Mucosa of stomach (tissue), 1 donor: ENCODE results near the gene TIMM17A.
A peak's percentile ranks its signal among the peaks of the same experiment; 100 is the strongest.

Experiments used
- H3K27me3 ChIP-seq: one replicate; pipeline ENCODE4 v1.7.0; 2013; ENCODE audit warnings: mild to moderate bottlenecking, low read length; ENCODE audit not compliant: control insufficient read depth, insufficient read depth
- H3K36me3 ChIP-seq: one replicate; pipeline ENCODE4 v1.7.0; 2013; ENCODE audit warnings: low read length; ENCODE audit not compliant: control insufficient read depth, insufficient read depth
- H3K4me1 ChIP-seq: one replicate; pipeline ENCODE4 v1.7.0; 2013; ENCODE audit warnings: mild to moderate bottlenecking, low read length; ENCODE audit not compliant: control insufficient read depth, insufficient read depth
- H3K4me3 ChIP-seq: one replicate; pipeline ENCODE4 v1.7.0; 2013; ENCODE audit warnings: low read length
- H3K9ac ChIP-seq: one replicate; pipeline ENCODE4 v1.7.0; 2013; ENCODE audit warnings: mild to moderate bottlenecking, low read length, moderate library complexity
- H3K9me3 ChIP-seq: one replicate; pipeline ENCODE4 v1.7.0; 2013; ENCODE audit warnings: mild to moderate bottlenecking, low read length, moderate library complexity; ENCODE audit not compliant: control insufficient read depth
- donor health status: Pancreatic carcinoma.

The TIMM17A gene

DNA sequence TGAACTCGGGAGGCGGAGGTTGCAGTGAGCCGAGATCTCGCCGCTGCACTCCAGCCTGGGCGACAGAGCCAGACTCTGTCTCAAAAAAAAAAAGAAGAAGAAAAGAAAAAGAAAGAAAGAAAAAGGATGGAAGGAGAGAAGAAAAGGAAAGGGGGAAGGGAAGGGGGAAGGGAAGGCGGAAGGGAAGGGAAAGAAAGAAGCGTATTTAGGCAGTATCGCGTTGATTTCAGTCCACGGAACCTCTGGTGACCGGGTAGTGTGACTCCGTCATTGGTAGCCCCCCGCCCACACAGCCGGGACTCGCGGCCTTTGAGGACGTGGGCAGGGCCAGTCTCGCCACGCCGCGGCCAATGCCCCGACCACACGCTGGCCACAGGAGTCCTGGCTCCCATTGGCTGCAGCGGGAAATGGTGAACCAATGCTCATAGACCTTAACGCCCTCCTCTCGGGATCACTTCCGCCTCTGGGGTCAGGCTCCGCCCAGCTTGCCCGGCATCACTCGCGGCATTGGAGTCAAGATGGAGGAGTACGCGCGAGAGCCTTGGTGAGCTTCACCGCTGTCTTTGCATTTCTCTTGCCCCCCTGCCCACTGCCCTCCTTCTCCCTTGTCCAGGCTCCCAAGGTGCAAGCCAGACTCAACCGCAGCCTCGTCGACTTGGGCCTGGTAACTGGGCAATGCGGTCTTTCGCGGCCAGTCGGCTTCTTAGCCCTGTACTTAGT, at the start of gene TIMM17A:
Gene TIMM17A, plus strand, starts transcription at position 495 of the 720 bp plus-strand sequence. Its CDS starts 24 bp downstream, at position 519.
- H3K9ac ChIP-seq, result peak within 1 kb of the TSS; percentile 98
- no peaks in the 10 kb centered on the region for H3K36me3 ChIP-seq
- H3K9me3 ChIP-seq, result no peaks in the 10 kb centered on the region
- H3K27me3 ChIP-seq, result no peaks in the 10 kb centered on the region
- H3K4me3 ChIP-seq, result peak within 1 kb of the TSS; percentile 99
- H3K4me1 ChIP-seq, result no peaks in the 10 kb centered on the region

DNA sequence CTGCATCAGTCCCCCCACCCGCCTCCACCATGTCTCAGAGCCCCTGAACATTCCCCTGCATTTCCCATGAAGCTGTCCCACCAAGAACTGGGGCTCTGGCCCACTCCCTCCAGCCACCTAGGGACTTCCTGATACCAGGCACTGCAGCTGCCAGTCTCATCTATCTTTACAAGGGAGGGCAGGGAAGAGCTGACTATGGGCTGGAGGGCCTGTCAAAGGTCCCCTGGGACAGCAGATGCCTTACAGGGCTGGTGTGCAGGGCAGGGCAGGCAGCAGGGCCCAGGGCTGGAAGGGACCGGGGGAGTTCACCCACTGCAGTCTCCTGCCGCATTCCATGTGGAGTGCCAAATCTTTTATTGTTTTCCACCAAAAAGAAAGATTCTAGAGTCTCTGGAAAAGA, 49.0 kb upstream of the TIMM17A start:
- Histone ChIP-seq H3K9me3 (no peaks in the 10 kb centered on the region), H3K27me3 (peaks cover 7% of the 10 kb centered on the region), H3K9ac (no peak overlapping the region), H3K4me3 (no peak overlapping the region), H3K4me1 (peaks cover 8% of the 10 kb centered on the region), H3K36me3 (no peaks in the 10 kb centered on the region)

DNA sequence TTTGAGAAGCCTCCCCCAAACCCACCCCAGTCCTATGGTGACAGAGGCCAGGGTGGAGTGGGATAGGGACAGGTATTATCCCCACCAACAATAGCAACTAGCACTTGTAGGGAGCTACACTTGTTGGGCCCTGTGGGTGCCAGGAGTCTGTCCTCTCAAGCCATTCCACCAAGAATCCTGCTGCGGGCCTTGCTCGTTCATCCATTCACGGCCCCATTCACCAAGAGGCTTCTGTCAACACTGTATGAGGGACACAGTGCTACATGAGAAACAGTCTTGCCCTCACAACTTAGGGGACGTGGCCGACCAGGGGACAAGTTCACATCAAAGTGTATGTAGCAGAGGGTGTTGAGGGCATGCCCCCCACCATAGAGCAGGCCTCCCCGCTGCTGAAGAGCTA, 47.7 kb upstream of the TIMM17A start:
- H3K4me1 ChIP-seq, result peaks cover 8% of the 10 kb centered on the region
- peaks cover 7% of the 10 kb centered on the region for H3K27me3 ChIP-seq
- no peak overlapping the region for H3K9ac ChIP-seq
- no peak overlapping the region for H3K4me3 ChIP-seq
- no peaks in the 10 kb centered on the region for H3K36me3 ChIP-seq
- no peaks in the 10 kb centered on the region for H3K9me3 ChIP-seq

DNA sequence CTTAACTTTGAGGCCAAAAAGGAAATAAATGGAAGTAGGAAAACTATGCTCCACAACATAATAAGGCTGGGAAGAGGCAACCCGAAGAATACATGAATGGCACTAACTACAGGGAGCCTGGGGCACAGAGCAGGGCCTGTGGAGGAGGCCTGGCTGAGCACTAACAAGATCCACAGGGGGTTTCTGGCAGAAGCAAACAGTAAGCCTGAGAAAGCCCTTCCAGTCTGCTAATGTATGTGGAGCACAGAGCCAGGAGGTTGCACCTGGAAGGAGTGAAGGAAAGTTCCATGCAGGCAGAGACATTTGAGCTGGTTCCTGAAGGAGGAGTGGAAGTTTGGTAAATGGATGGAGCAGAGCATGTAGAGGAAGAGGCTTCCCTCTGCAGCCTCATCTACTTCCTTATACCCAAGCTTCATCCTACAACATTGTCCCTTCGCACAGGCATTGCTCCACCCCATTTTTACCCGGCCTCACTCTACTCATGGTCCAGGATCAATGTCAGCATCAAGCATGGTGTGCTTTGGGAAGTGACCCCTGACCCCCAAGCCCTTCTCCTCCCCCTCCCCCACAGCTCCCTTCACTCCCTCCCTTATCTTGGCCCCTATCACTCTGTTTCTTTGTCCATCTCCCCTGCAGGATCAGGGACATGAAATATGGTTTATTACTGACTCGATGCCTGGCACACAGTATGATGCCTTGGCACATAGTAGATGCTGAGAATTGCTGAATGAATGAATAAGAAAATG, 43.3 kb upstream of the TIMM17A start:
- Histone ChIP-seq H3K4me3 (no peak overlapping the region), H3K4me1 (no peaks in the 10 kb centered on the region), H3K27me3 (peaks cover 7% of the 10 kb centered on the region), H3K9me3 (no peaks in the 10 kb centered on the region), H3K36me3 (no peaks in the 10 kb centered on the region), H3K9ac (no peak overlapping the region)

DNA sequence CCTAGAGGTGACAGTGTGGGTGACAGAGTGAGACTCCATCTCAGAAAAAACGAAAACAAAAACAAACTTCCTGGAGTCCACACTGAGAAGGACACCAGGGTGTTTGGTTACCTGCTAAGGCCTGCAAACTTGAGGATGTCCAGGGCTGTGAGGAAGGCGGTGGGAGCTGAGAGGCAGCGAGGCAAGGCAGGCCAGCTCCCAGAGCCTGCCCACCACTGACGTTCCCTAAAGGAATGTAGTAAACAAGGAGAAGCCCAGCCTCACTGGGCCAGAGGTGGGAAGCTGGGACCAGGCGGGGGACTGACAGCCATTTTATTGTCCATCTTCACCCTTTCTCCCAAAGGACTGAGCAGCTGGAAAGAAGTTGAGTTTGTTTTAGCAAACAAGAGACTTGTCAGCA, 42.5 kb upstream of the TIMM17A start:
- Histone ChIP-seq H3K27me3 (peaks cover 7% of the 10 kb centered on the region), H3K36me3 (no peaks in the 10 kb centered on the region), H3K4me3 (no peak overlapping the region), H3K4me1 (no peaks in the 10 kb centered on the region), H3K9ac (no peak overlapping the region), H3K9me3 (no peaks in the 10 kb centered on the region)

DNA sequence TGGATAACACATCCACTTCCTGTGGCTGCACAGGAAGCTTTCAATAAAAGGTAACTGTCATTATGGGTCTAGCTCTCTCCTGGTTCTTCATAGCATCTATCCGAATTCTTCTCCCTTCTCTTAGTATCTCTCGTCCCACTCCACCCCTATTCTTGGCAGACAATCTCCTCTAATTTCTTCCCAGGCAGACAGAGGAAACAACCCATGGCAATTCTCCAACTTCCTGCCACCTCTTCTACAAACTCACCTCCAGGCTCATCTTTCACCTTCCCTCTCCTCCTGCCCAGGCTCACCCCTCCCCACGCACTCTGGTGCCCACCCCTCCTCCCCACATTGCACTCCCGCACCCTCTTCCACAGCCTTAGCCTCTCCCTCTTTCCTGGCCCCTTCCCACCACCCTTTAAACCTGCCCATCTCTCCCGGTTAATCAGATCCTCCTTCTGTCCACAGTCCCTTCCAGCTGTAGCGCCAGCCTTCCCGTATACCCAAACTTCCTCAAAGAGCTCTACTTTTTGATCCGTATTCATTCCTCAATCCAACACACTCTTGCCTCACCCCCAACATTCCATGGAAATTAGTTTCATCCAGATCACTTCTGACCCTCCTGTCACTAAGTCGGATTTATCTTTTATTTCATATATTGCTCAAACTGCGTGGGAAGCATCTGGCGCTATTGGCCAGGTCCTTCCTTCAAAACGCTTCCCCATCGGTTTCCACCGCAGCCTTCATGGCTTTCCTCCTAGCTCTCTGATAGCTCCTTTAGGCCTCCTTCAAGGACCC, 40.7 kb upstream of the TIMM17A start:
- H3K9ac ChIP-seq, result no peak overlapping the region
- no peaks in the 10 kb centered on the region for H3K36me3 ChIP-seq
- no peaks in the 10 kb centered on the region for H3K9me3 ChIP-seq
- peaks cover 3% of the 10 kb centered on the region for H3K27me3 ChIP-seq
- no peak overlapping the region for H3K4me3 ChIP-seq
- H3K4me1 ChIP-seq, result no peaks in the 10 kb centered on the region

DNA sequence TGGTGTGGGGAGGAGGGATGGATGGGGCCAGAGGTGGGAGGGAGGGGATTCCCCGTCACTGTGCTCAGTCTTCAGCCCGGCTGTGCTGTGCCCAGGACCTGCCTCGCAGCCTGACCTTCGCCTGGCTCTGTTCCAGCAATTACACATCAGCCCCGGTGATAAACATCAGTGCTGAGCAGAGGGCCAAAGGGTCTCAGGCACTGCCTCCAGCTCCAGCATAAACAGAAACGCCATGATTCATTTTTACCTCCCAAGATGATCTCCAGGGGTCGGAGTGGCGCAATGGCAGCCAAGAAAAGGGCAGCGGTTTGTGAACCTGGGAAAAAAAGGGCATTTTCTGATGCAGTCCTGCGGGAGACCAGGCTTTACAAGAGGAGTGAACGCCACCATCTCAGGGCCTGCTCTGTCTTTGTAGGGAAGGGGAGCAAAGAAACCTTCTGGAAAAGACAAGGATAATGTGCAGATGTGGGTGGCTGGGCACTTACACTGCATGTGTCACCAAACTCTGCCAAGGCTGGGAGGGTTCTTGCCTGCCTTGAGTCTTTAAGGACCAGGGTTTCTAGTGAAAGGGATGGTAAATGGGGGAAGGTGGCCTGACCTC, 38.6 kb upstream of the TIMM17A start:
- Histone ChIP-seq H3K9ac (no peak overlapping the region), H3K4me1 (no peaks in the 10 kb centered on the region), H3K9me3 (no peaks in the 10 kb centered on the region), H3K4me3 (no peak overlapping the region), H3K27me3 (no peaks in the 10 kb centered on the region), H3K36me3 (no peaks in the 10 kb centered on the region)

DNA sequence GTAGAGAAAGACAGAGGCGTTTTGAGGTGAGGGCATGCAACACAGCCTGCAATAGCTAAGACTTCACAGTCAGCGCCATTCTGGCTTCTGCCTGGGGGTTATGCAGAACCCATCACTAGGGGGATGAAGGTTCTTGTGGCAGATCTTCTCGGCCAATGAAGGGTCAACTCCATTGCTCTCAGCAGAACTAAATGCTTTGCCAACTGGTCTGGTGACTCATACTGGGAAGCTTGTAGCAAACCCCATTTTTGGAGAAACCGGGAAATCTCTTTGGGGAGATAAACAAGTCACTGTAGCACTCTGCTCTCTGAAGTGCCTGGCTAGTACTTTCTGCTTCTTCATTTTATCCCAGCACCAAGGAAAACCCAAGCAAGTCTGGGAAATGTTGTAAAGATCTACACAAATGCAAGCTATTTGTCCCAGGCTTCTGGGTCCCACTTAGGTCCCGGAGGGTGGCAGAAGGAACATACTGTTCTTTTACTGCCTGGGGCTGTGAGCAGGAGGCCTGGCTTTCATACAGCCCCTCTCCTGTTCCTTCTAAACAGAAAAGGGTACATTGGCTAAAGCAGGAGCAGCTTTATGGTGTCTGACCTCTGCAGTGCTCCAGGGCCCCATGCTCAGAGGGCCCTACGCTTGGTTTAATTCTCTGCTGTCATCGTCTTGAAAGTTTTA, 37.8 kb upstream of the TIMM17A start:
- Histone ChIP-seq H3K4me1 (no peaks in the 10 kb centered on the region), H3K4me3 (no peak overlapping the region), H3K27me3 (no peaks in the 10 kb centered on the region), H3K36me3 (no peaks in the 10 kb centered on the region), H3K9ac (no peak overlapping the region), H3K9me3 (no peaks in the 10 kb centered on the region)

DNA sequence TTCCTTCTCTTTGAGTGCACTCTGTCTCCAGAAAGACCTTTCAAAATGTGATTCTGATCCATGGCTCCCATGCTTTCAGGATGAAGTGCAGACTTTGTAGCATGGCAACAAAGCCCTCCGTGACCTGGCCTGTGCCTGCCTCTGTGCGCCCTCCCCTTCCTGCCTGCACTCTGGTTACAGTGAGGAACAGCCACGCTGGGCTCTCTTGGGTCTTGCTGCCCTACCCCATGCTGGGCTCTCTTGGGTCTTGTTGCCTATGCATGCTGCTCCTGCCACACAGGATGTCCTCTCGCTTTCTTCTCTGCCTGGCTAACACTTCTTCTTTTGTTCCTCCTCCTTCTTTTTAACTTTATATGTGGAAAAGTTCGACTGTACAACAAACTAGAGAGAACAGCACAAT, 37.0 kb upstream of the TIMM17A start:
- no peak overlapping the region for H3K4me3 ChIP-seq
- H3K27me3 ChIP-seq, result no peaks in the 10 kb centered on the region
- H3K4me1 ChIP-seq, result no peaks in the 10 kb centered on the region
- H3K9ac ChIP-seq, result no peak overlapping the region
- no peaks in the 10 kb centered on the region for H3K36me3 ChIP-seq
- H3K9me3 ChIP-seq, result no peaks in the 10 kb centered on the region

DNA sequence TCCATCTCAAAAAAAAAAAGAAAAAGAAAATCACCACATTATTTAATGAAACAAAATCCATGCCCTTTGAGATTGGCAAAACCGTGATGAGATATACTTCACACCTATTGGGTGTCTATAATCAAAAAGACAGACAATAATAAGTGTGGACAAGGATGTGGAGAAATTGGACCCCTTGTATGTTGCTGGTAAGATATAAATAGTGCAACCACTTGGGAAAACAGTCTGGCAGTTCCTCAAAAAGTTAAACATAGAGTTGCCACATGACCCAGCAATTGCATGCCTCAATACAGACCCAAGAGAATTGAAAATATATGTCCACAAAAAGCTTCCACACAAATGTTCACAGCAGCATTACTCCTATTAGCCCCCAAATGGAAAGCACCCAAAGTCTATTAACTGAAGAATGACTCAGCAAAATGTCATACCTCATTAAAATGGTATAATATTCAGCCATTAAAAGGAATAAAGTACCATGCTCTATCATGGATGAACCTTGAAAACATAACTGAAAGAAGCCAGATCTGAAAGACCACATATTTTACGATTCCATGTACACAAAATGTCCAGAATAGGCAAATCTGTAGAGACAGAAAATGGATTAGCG, 33.2 kb upstream of the TIMM17A start:
- no peaks in the 10 kb centered on the region for H3K36me3 ChIP-seq
- no peaks in the 10 kb centered on the region for H3K27me3 ChIP-seq
- no peaks in the 10 kb centered on the region for H3K9me3 ChIP-seq
- no peak overlapping the region for H3K4me3 ChIP-seq
- H3K9ac ChIP-seq, result no peak overlapping the region
- no peaks in the 10 kb centered on the region for H3K4me1 ChIP-seq

DNA sequence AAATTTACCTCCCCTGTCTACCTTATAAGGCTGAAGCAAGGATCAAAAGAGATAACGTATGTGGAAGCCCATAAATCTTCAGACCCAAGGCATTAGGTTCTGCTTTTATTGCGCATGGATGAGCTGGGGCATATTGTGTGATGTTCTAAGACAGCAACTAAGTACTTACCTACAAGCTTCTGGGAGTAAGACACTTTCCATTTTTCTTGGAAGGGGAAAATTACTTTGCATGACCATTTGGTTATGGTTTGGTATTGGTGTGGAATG, 30.1 kb upstream of the TIMM17A start:
- no peaks in the 10 kb centered on the region for H3K4me1 ChIP-seq

More for the DNA sequence above, 30.1 kb upstream of the TIMM17A start:
- Histone ChIP-seq H3K27me3 (peaks cover 2% of the 10 kb centered on the region), H3K9ac (no peak overlapping the region), H3K4me3 (no peak overlapping the region), H3K9me3 (no peaks in the 10 kb centered on the region), H3K36me3 (no peaks in the 10 kb centered on the region)
